H1 (cell line): Measurements from ENCODE around the gene PROX2. TPM values are rescaled to one million over a fixed set of nuclear protein-coding genes. Genes with fewer than 3 reads are reported as not detected.

Experiments used
- CTCF ChIA-PET: fragments of 300-600 bp; sonication (Branson Sonifier 250); formaldehyde crosslinking; loops from one replicate; lab custom pipeline; 2021; ENCODE audit not compliant: partially characterized antibody; lab: Charles Lee
- POLR2A ChIA-PET: fragments of 300-600 bp; sonication (Branson Sonifier 250); formaldehyde crosslinking; loops from one replicate; lab custom pipeline; 2021; ENCODE audit warnings: inconsistent platforms; ENCODE audit not compliant: partially characterized antibody; lab: Charles Lee
- DNase-seq, 2 experiments: peaks; one replicate each; pipeline versions ENCODE4 v3.0.0 to v3.0.0-alpha.2; 2010 to 2022; ENCODE audit warnings: low spot score in 2 of 2, low read depth in 1 of 2, mixed read lengths in 1 of 2
- FAIRE-seq: peaks from 2 replicates; lab custom pipeline; 2011; peaks lifted over from hg19 to GRCh38; lab: Jason Lieb, UNC
- H2AFZ ChIP-seq: 2 replicates; pipeline ENCODE4 v1.8.1; 2012; ENCODE audit warnings: low read length, inconsistent platforms
- H2AK5ac ChIP-seq: 2 replicates; pipeline ENCODE4 v1.6.1; 2013; ENCODE audit warnings: low read depth, low read length
- H2BK120ac ChIP-seq: replicated peaks from 2 replicates; pipeline ENCODE3; 2013; ENCODE audit warnings: low read depth, low read length, inconsistent platforms
- H2BK12ac ChIP-seq: 2 replicates; pipeline ENCODE4 v1.6.1; 2013; ENCODE audit warnings: low read depth, low read length
- H2BK15ac ChIP-seq: 2 replicates; pipeline ENCODE4 v1.6.1; 2013; ENCODE audit warnings: low read length
- H2BK20ac ChIP-seq: 2 replicates; pipeline ENCODE4 v1.6.1; 2013; ENCODE audit warnings: low read length
- H2BK5ac ChIP-seq: 2 replicates; pipeline ENCODE4 v1.6.1; 2013; ENCODE audit warnings: low read depth, low read length
- H3K14ac ChIP-seq: 2 replicates; pipeline ENCODE4 v1.6.1; 2013; ENCODE audit warnings: inconsistent platforms; ENCODE audit not compliant: insufficient read length
- H3K18ac ChIP-seq: 2 replicates; pipeline ENCODE4 v1.6.1; 2013; ENCODE audit warnings: low read length; ENCODE audit errors: extremely low read depth
- H3K23ac ChIP-seq: 2 replicates; pipeline ENCODE4 v1.6.1; 2013; ENCODE audit warnings: inconsistent platforms; ENCODE audit not compliant: insufficient read length
- H3K23me2 ChIP-seq: 2 replicates; pipeline ENCODE4 v1.6.1; 2013; ENCODE audit warnings: low read depth, low read length
- H3K27ac ChIP-seq: 2 replicates; pipeline ENCODE4 v1.6.1; 2011; ENCODE audit warnings: low read depth, low read length, inconsistent platforms
- H3K27me3 ChIP-seq, 4 experiments: replicated peaks in 1 of 4; 1 replicate in 1 of 4; 2 replicates in 3 of 4; pipeline versions ENCODE4 v1.6.1 to v1.8.1; 2011 to 2013; ENCODE audit warnings: low read length in 3 of 4, mild to moderate bottlenecking in 3 of 4, inconsistent platforms in 2 of 4, mixed read lengths in 2 of 4, moderate library complexity in 1 of 4; ENCODE audit not compliant: control insufficient read depth in 3 of 4, insufficient read depth in 3 of 4; ENCODE audit errors: extremely low read depth in 1 of 4
- H3K36me3 ChIP-seq, 4 experiments: 2 replicates each; pipeline versions ENCODE4 v1.6.1 to v1.8.1; 2011 to 2013; ENCODE audit warnings: mild to moderate bottlenecking in 4 of 4, low read length in 3 of 4, moderate library complexity in 2 of 4, control low read depth in 1 of 4, inconsistent platforms in 1 of 4; ENCODE audit not compliant: insufficient read depth in 4 of 4, control insufficient read depth in 2 of 4
- H3K4ac ChIP-seq: replicated peaks from 2 replicates; pipeline ENCODE3; 2013; ENCODE audit warnings: low read length, low read depth, mixed read lengths, inconsistent platforms; ENCODE audit not compliant: insufficient read length
- H3K4me1 ChIP-seq, 4 experiments: replicated peaks in 1 of 4; 1 replicate in 1 of 4; 2 replicates in 3 of 4; pipeline versions ENCODE4 v1.6.1 to v1.8.1; 2011 to 2013; ENCODE audit warnings: low read length in 3 of 4, inconsistent platforms in 2 of 4, mixed read lengths in 1 of 4; ENCODE audit not compliant: insufficient read depth in 4 of 4, control insufficient read depth in 3 of 4
- H3K4me2 ChIP-seq, 2 experiments: 2 replicates each; pipeline versions ENCODE4 v1.6.1 to v1.8.1; 2011 to 2013; ENCODE audit warnings: low read depth in 2 of 2, low read length in 2 of 2, control low read depth in 1 of 2, inconsistent platforms in 1 of 2, mild to moderate bottlenecking in 1 of 2; ENCODE audit not compliant: insufficient read depth in 1 of 2
- H3K4me3 ChIP-seq, 4 experiments: fragments of 200-600, 300-600 bp in 1 of 4; sonication (generic), shearing (Covaris generic), sonication (Bioruptor Twin) in 1 of 4; 2 replicates each; pipeline versions ENCODE4 v1.5.1 to v1.8.1; 2011 to 2016; ENCODE audit warnings: low read length in 4 of 4, low read depth in 3 of 4, control low read depth in 2 of 4, inconsistent platforms in 2 of 4, mild to moderate bottlenecking in 2 of 4, mixed read lengths in 1 of 4, moderate library complexity in 1 of 4; ENCODE audit not compliant: insufficient read depth in 2 of 4; ENCODE audit errors: extremely low read depth in 1 of 4
- H3K56ac ChIP-seq: replicated peaks from 2 replicates; pipeline ENCODE3; 2013; ENCODE audit warnings: low read depth, mild to moderate bottlenecking, mixed read lengths, low read length, inconsistent platforms; ENCODE audit not compliant: insufficient read length
- H3K79me1 ChIP-seq: 2 replicates; pipeline ENCODE4 v1.6.1; 2013; ENCODE audit warnings: low read depth, low read length, control low read depth
- H3K79me2 ChIP-seq, 2 experiments: 2 replicates each; pipeline versions ENCODE4 v1.6.1 to v1.8.1; 2012 to 2013; ENCODE audit warnings: low read length in 2 of 2, mild to moderate bottlenecking in 2 of 2, inconsistent platforms in 1 of 2; ENCODE audit not compliant: insufficient read depth in 2 of 2, control insufficient read depth in 1 of 2
- H3K9ac ChIP-seq, 4 experiments: replicated peaks in 1 of 4; 1 replicate in 1 of 4; 2 replicates in 3 of 4; pipeline versions ENCODE4 v1.6.1 to v1.8.1; 2011 to 2013; ENCODE audit warnings: low read depth in 3 of 4, low read length in 3 of 4, control low read depth in 2 of 4, mild to moderate bottlenecking in 2 of 4, moderate library complexity in 2 of 4, inconsistent platforms in 1 of 4; ENCODE audit errors: extremely low read depth in 1 of 4
- H3K9me3 ChIP-seq, 2 experiments: 2 replicates each; pipeline versions ENCODE4 v1.6.1 to v1.8.1; 2012 to 2013; ENCODE audit warnings: mild to moderate bottlenecking in 2 of 2, moderate library complexity in 2 of 2, control low read depth in 1 of 2, inconsistent platforms in 1 of 2, low read depth in 1 of 2, low read length in 1 of 2, mixed read lengths in 1 of 2; ENCODE audit not compliant: insufficient read depth in 2 of 2
- H4K20me1 ChIP-seq, 2 experiments: replicated peaks in 1 of 2; 2 replicates each; pipeline versions ENCODE3 to v1.8.1; 2011 to 2013; ENCODE audit warnings: inconsistent platforms in 2 of 2, low read length in 2 of 2, mild to moderate bottlenecking in 1 of 2; ENCODE audit not compliant: insufficient read depth in 2 of 2, control insufficient read depth in 1 of 2
- H4K5ac ChIP-seq: 2 replicates; pipeline ENCODE4 v1.6.1; 2013; ENCODE audit warnings: low read length, low read depth, mixed read lengths, inconsistent platforms; ENCODE audit not compliant: insufficient read length
- H4K8ac ChIP-seq: 2 replicates; pipeline ENCODE4 v1.8.0; 2013; ENCODE audit warnings: mild to moderate bottlenecking, moderate library complexity, low read length, inconsistent platforms; ENCODE audit not compliant: insufficient read depth; ENCODE audit errors: extremely low read depth
- H4K91ac ChIP-seq: replicated peaks from 2 replicates; pipeline ENCODE3; 2013; ENCODE audit warnings: low read length, mixed read lengths, inconsistent platforms; ENCODE audit not compliant: insufficient read length
- BRCA1 ChIP-seq: IDR thresholded peaks from 2 replicates; pipeline ENCODE4 v1.6.1; 2012; ENCODE audit warnings: low read depth, low read length, improper control_type of control experiment
- KDM4A ChIP-seq: IDR thresholded peaks from one replicate; pipeline ENCODE4 v1.7.1; 2012; ENCODE audit warnings: low read depth, mild to moderate bottlenecking, moderate library complexity, low read length, inconsistent platforms; ENCODE audit not compliant: severe bottlenecking
- KDM5A ChIP-seq: fragments of 200-600 bp; IDR thresholded peaks from 2 replicates; pipeline ENCODE4 v1.7.1; 2012; ENCODE audit warnings: mild to moderate bottlenecking, low read length, inconsistent platforms, mixed read lengths
- SAP30 ChIP-seq: fragments of 300-600 bp; sonication (generic); IDR thresholded peaks from 2 replicates; pipeline ENCODE4 v1.7.1; 2012; ENCODE audit warnings: low read length, moderate library complexity, mild to moderate bottlenecking, inconsistent platforms; ENCODE audit not compliant: insufficient read depth, insufficient replicate concordance
- SP4 ChIP-seq: IDR thresholded peaks from 2 replicates; pipeline ENCODE4 v1.6.1; 2012; ENCODE audit warnings: low read length, inconsistent platforms
- SUZ12 ChIP-seq: fragments of 200-600 bp; sonication (generic); IDR thresholded peaks from 2 replicates; pipeline ENCODE4 v1.6.1; 2012; ENCODE audit warnings: mild to moderate bottlenecking, inconsistent platforms, low read length, moderate library complexity, mixed read lengths
- WGBS, 2 experiments: shearing (Covaris generic) in 1 of 2; methylation state at CpG; one replicate each; pipeline versions ENCODE4 v1.1.6 to v1.1.7; 2013 to 2015; ENCODE audit warnings: low lambda C conversion rate in 2 of 2, mixed read lengths in 2 of 2, inconsistent platforms in 1 of 2, low coverage in 1 of 2, missing lambda C conversion rate in 1 of 2; ENCODE audit not compliant: insufficient replicate concordance in 2 of 2, insufficient coverage in 1 of 2, insufficient read length in 1 of 2; ENCODE audit errors: extremely low coverage in 1 of 2, missing lambda C conversion rate in 1 of 2; 5-methylcytosine and 5-hydroxymethylcytosine counted together
- polyA plus RNA-seq, 7 experiments: library from polyadenylated mRNA; depleted of rRNA in 3 of 7; stranded (reverse) in 5 of 7; unstranded in 2 of 7; fragments of >200 nt in 5 of 7; fragments of 200-250 nt in 2 of 7; gene quantifications; 1 replicate in 5 of 7; 2 replicates in 1 of 7; 4 replicates in 1 of 7; pipeline versions ENCODE4 v1.2.1 to v1.2.3, GENCODE V29; 2011 to 2013; ENCODE audit warnings: missing spikeins in 2 of 7, mixed read lengths in 2 of 7
- total RNA-seq: library from RNA; stranded (reverse); fragmentation: NEBNext Ultra II Directional; extraction: Animal tissue kit (Norgen Biotek cat#: 25700); gene quantifications from 2 replicates; pipeline ENCODE4 v1.2.1, GENCODE V29; 2021

The PROX2 gene
- total and polyA plus RNA-seq, 2 of the 8 experiments (the other 6 are each of a cell fraction or from before 2014, with no cell fraction given) = 0.03 TPM; not detected in 1

- WGBS, 2 experiments = 74% methylated on average over 5 of the region's 5 CpGs; no CpG with 5 or more reads in 1 of the 2 experiments
- Histone ChIP-seq H3K27ac (no peak overlapping the region), H2AK5ac (no peak overlapping the region), H3K56ac (no peak overlapping the region), H3K36me3 (peaks cover 2 to 35% (median 6%) of the 10 kb centered on the region in 4 experiments; a peak in 5 of 8 replicates), H4K8ac (no peak overlapping the region; the same call in 1 of the 2 replicates), H3K18ac (no peak overlapping the region), H3K14ac (no peak overlapping the region), H2BK12ac (no peak overlapping the region), H3K4ac (no peak overlapping the region), H2BK20ac (no peak overlapping the region), H3K23me2 (no peaks in the 10 kb centered on the region), H2BK15ac (no peak overlapping the region), H2AFZ (no peak overlapping the region), H3K27me3 (no peaks in the 10 kb centered on the region), H2BK120ac (no peak overlapping the region), H3K23ac (no peak overlapping the region), H3K4me3 (no peak overlapping the region), H4K20me1 (peaks cover 0 to 1% of the 10 kb centered on the region in 2 experiments), H3K4me1 (no peaks in the 10 kb centered on the region), H4K5ac (no peak overlapping the region), H3K79me1 (no peaks in the 10 kb centered on the region), H3K9ac (no peak overlapping the region), H3K9me3 (no peaks in the 10 kb centered on the region), H3K4me2 (no peak overlapping the region), H3K79me2 (no peaks in the 10 kb centered on the region), H4K91ac (no peak overlapping the region), H2BK5ac (no peak overlapping the region)
- no peak for FAIRE-seq
- POLR2A ChIA-PET = interaction anchor here (1.8 kb wide), 1 partner anchor 12 kb away, joined by 6 read pairs; no protein-coding TSS in a partner anchor
- no peak for DNase-seq
- CTCF ChIA-PET = no interaction called here
- TF ChIP-seq SAP30 = no peak
- TF ChIP-seq SUZ12 = no peak
- TF ChIP-seq SP4 = no peak
- no peak for TF ChIP-seq KDM4A
- no peak for TF ChIP-seq KDM5A
- no peak for TF ChIP-seq BRCA1
These were observed 41.1 kb downstream of the PROX2 start for GRCh38 chr14:74834692-74835392.
